T-cell (primary cell): ENCODE data around the gene SKAP2. TPM values are rescaled to one million over a fixed set of nuclear protein-coding genes. Genes with fewer than 3 reads are reported as not detected.

Source experiments
- ATAC-seq, 4 experiments: fragments of 200-7000 bp in 3 of 4; fragments of 150-1000 bp in 1 of 4; cut with Tn5 transposase; replicated peaks in 1 of 4; 1 replicate in 3 of 4; 2 replicates in 1 of 4; pipeline ENCODE4 v1.10.0; 2021; ENCODE audit warnings: moderate library complexity in 3 of 4, mild to moderate bottlenecking in 2 of 4, moderate number of reproducible peaks in 1 of 4
- CTCF ChIA-PET, 2 donors: fragments of 300-600 bp; sonication (Branson Sonifier 250); formaldehyde crosslinking; loops; one replicate each; lab custom pipeline; 2022; ENCODE audit warnings: antibody characterized with exemption in 2 of 2; lab: Charles Lee
- POLR2A ChIA-PET, 2 donors: fragments of 300-600 bp; sonication (Branson Sonifier 250); formaldehyde crosslinking; loops; one replicate each; lab custom pipeline; 2022; ENCODE audit warnings: antibody characterized with exemption in 2 of 2; lab: Charles Lee
- DNase-seq, 35 experiments: peaks; one replicate each; pipeline versions ENCODE4 v3.0.0 to v3.0.0-alpha.2; 2013 to 2023
- H3K27ac ChIP-seq: one replicate; pipeline ENCODE4 v1.5.1; 2013; ENCODE audit warnings: low read length
- H3K27me3 ChIP-seq, 2 experiments: replicated peaks in 1 of 2; 1 replicate in 1 of 2; 2 replicates in 1 of 2; pipeline versions ENCODE4 v1.6.1 to v1.7.0; 2013; ENCODE audit warnings: low read length in 1 of 2, mixed read lengths in 1 of 2; ENCODE audit not compliant: control insufficient read depth in 2 of 2, insufficient read depth in 2 of 2; ENCODE audit errors: extremely low read depth in 1 of 2
- H3K36me3 ChIP-seq, 2 donors: 1 replicate in 1 of 2; 2 replicates in 1 of 2; pipeline versions ENCODE4 v1.6.1 to v1.7.0; 2013; ENCODE audit warnings: low read length in 1 of 2; ENCODE audit not compliant: control insufficient read depth in 2 of 2, insufficient read depth in 1 of 2; ENCODE audit errors: extremely low read depth in 1 of 2
- H3K4me1 ChIP-seq, 2 experiments: 1 replicate in 1 of 2; 2 replicates in 1 of 2; pipeline versions ENCODE4 v1.6.1 to v1.7.0; 2013; ENCODE audit warnings: low read length in 2 of 2, mixed read lengths in 1 of 2; ENCODE audit not compliant: insufficient read depth in 2 of 2, control insufficient read depth in 1 of 2; ENCODE audit errors: extremely low read depth in 1 of 2
- H3K4me3 ChIP-seq, 2 donors: 1 replicate in 1 of 2; 2 replicates in 1 of 2; pipeline versions ENCODE4 v1.5.1 to v1.7.0; 2013; ENCODE audit warnings: mild to moderate bottlenecking in 2 of 2, low read length in 1 of 2, moderate library complexity in 1 of 2; ENCODE audit not compliant: control insufficient read depth in 1 of 2; ENCODE audit errors: extremely low read depth in 1 of 2
- H3K9me3 ChIP-seq: 2 replicates; pipeline ENCODE4 v1.7.0; 2013
- H3K27ac Mint-ChIP-seq, 2 donors: one replicate each; pipeline ENCODE4 v1.8.0; 2020 to 2021; ENCODE audit warnings: mild to moderate bottlenecking in 2 of 2, mixed read lengths in 2 of 2
- H3K27me3 Mint-ChIP-seq, 2 donors: one replicate each; pipeline ENCODE4 v1.8.0; 2021 to 2022; ENCODE audit warnings: mixed read lengths in 2 of 2
- H3K36me3 Mint-ChIP-seq: one replicate; pipeline ENCODE4 v1.8.0; 2021; ENCODE audit warnings: mixed read lengths
- H3K4me1 Mint-ChIP-seq, 3 donors: one replicate each; pipeline ENCODE4 v1.8.0; 2020 to 2022; ENCODE audit warnings: mixed read lengths in 3 of 3, mild to moderate bottlenecking in 1 of 3
- H3K4me3 Mint-ChIP-seq, 3 donors: one replicate each; pipeline ENCODE4 v1.8.0; 2020 to 2022; ENCODE audit warnings: mild to moderate bottlenecking in 3 of 3, mixed read lengths in 3 of 3, moderate library complexity in 3 of 3
- H3K9me3 Mint-ChIP-seq, 3 donors: one replicate each; pipeline ENCODE4 v1.8.0; 2020 to 2022; ENCODE audit warnings: mixed read lengths in 3 of 3
- WGBS: methylation state at CpG from one replicate; pipeline ENCODE4 v1.1.5; 2013; ENCODE audit warnings: missing lambda C conversion rate; ENCODE audit not compliant: insufficient coverage; 5-methylcytosine and 5-hydroxymethylcytosine counted together
- total RNA-seq, 35 experiments: library from RNA in 6 of 35; stranded (reverse) in 6 of 35; fragments of 120-200 nt in 1 of 35; gene quantifications; one replicate each; pipeline versions ENCODE4 v1.2.1 to v1.2.4 and lab custom pipeline; 2013 to 2026

The SKAP2 gene
- total RNA-seq, 5 donors from 2014 or later (not counting 1 experiment from before 2014, with no cell fraction given): 4.8 to 8.9 (median 7.7) TPM

- WGBS: no CpG with 5 or more reads among the region's 1 CpG
- no peak for DNase-seq
- H3K4me3 Mint-ChIP-seq: no peak overlapping the region
Measured at GRCh38 chr7:26680587-26680986, 183.8 kb downstream of the SKAP2 start.

GRCh38 chr7:26675143-26675887 is 189.1 kb downstream of the SKAP2 start:
- H3K9me3 Mint-ChIP-seq: no peaks in the 10 kb centered on the region
- Histone ChIP-seq H3K27me3 (no peaks in the 10 kb centered on the region), H3K36me3 (no peaks in the 10 kb centered on the region), H3K27ac (no peak overlapping the region), H3K9me3 (no peaks in the 10 kb centered on the region), H3K4me1 (no peaks in the 10 kb centered on the region), H3K4me3 (no peak overlapping the region)
- H3K4me3 Mint-ChIP-seq: no peak overlapping the region
- peaks cover 19 to 22% of the 10 kb centered on the region in 2 donors for H3K27me3 Mint-ChIP-seq
- ChIA-PET CTCF (interaction anchor here (0.6 to 0.8 kb wide), 3 partner anchors 8 to 19 kb away, joined by 3 read pairs; no protein-coding TSS in a partner anchor), POLR2A (interaction anchor here in 1 of 2 donors (0.6 kb wide), 1 partner anchor 1415 kb away, joined by 3 read pairs; no protein-coding TSS in a partner anchor)
- no peak for DNase-seq
- peaks cover 0 to 3% (median 2%) of the 10 kb centered on the region in 3 donors for H3K4me1 Mint-ChIP-seq
- no peak overlapping the region for H3K27ac Mint-ChIP-seq
- no peak for ATAC-seq
- H3K36me3 Mint-ChIP-seq: no peaks in the 10 kb centered on the region
- WGBS: 100% methylated on average over 1 of the region's 4 CpGs

More at GRCh38 chr7:26680587-26680986, 183.8 kb downstream of the SKAP2 start:
- ChIA-PET POLR2A (interaction anchor here in 1 of 2 donors (0.7 kb wide), 1 partner anchor 488 kb away, joined by 4 read pairs; no protein-coding TSS in a partner anchor), CTCF (interaction anchor here (0.6 to 6.3 kb wide), 11 partner anchors 10 to 799 kb away, joined by 3 to 59 read pairs (median 7); no protein-coding TSS in a partner anchor)
- no peaks in the 10 kb centered on the region for H3K4me1 ChIP-seq
- H3K27ac Mint-ChIP-seq: no peak overlapping the region
- H3K4me1 Mint-ChIP-seq: no peaks in the 10 kb centered on the region
- H3K27me3 Mint-ChIP-seq: peaks cover 20 to 28% of the 10 kb centered on the region in 2 donors
- H3K36me3 Mint-ChIP-seq: no peaks in the 10 kb centered on the region
- no peak for ATAC-seq
- H3K9me3 Mint-ChIP-seq: no peaks in the 10 kb centered on the region
- H3K27me3 ChIP-seq: peaks cover 0 to 4% of the 10 kb centered on the region in 2 experiments
- H3K36me3 ChIP-seq: no peaks in the 10 kb centered on the region
- no peaks in the 10 kb centered on the region for H3K9me3 ChIP-seq
- no peak overlapping the region for H3K27ac ChIP-seq
- H3K4me3 ChIP-seq: no peak overlapping the region

- H3K27me3 ChIP-seq: no peaks in the 10 kb centered on the region
- no peak overlapping the region for H3K4me3 Mint-ChIP-seq
- H3K27ac ChIP-seq: no peak overlapping the region
- no peaks in the 10 kb centered on the region for H3K9me3 Mint-ChIP-seq
- H3K4me1 Mint-ChIP-seq: peaks cover 0 to 3% (median 2%) of the 10 kb centered on the region in 3 donors
- WGBS: no CpG with 5 or more reads among the region's 4 CpGs
- H3K4me1 ChIP-seq: no peaks in the 10 kb centered on the region
- H3K36me3 ChIP-seq: no peaks in the 10 kb centered on the region
- ATAC-seq (no peak), DNase-seq (no peak)
- no peak overlapping the region for H3K27ac Mint-ChIP-seq
- POLR2A ChIA-PET: no interaction called here
- no peaks in the 10 kb centered on the region for H3K9me3 ChIP-seq
- peaks cover 15 to 16% of the 10 kb centered on the region in 2 donors for H3K27me3 Mint-ChIP-seq
- H3K36me3 Mint-ChIP-seq: no peaks in the 10 kb centered on the region
- CTCF ChIA-PET: interaction anchor here in 1 of 2 donors (1.3 kb wide), 1 partner anchor 8 kb away, joined by 3 read pairs; no protein-coding TSS in a partner anchor
- H3K4me3 ChIP-seq: no peak overlapping the region
Measured at GRCh38 chr7:26673858-26674257, 190.5 kb downstream of the SKAP2 start.

- Histone ChIP-seq H3K9me3 (no peaks in the 10 kb centered on the region), H3K4me1 (no peaks in the 10 kb centered on the region), H3K27me3 (no peaks in the 10 kb centered on the region), H3K27ac (no peak overlapping the region), H3K4me3 (no peak overlapping the region), H3K36me3 (no peaks in the 10 kb centered on the region)
- peaks cover 11 to 14% of the 10 kb centered on the region in 2 donors for H3K27me3 Mint-ChIP-seq
- WGBS: no CpG with 5 or more reads among the region's 2 CpGs
- H3K4me3 Mint-ChIP-seq: no peak overlapping the region
- ATAC-seq (no peak), DNase-seq (no peak)
- H3K27ac Mint-ChIP-seq: no peak overlapping the region
- H3K9me3 Mint-ChIP-seq: no peaks in the 10 kb centered on the region
- H3K36me3 Mint-ChIP-seq: no peaks in the 10 kb centered on the region
- ChIA-PET POLR2A (interaction anchor here in 1 of 2 donors (0.5 to 0.7 kb wide), 2 partner anchors 481 to 482 kb away, joined by 3 read pairs; no protein-coding TSS in a partner anchor), CTCF (interaction anchor here (0.9 to 1.3 kb wide), 2 partner anchors 8 to 490 kb away, joined by 3 read pairs; no protein-coding TSS in a partner anchor)
- peaks cover 0 to 3% (median 2%) of the 10 kb centered on the region in 3 donors for H3K4me1 Mint-ChIP-seq
Measured at GRCh38 chr7:26673271-26673670, 191.1 kb downstream of the SKAP2 start.

GRCh38 chr7:26670841-26671240 is 193.5 kb downstream of the SKAP2 start:
- Mint-ChIP-seq H3K27ac (no peak overlapping the region), H3K4me3 (no peak overlapping the region), H3K36me3 (no peaks in the 10 kb centered on the region), H3K27me3 (peaks cover 9 to 11% of the 10 kb centered on the region in 2 donors), H3K4me1 (peaks cover 10 to 11% (median 10%) of the 10 kb centered on the region in 3 donors), H3K9me3 (no peaks in the 10 kb centered on the region)
- ChIA-PET POLR2A (no interaction called here), CTCF (interaction anchor here (0.8 to 1.6 kb wide), 6 partner anchors 9 to 301 kb away, joined by 3 to 10 read pairs (median 5); no protein-coding TSS in a partner anchor)
- no CpG with 5 or more reads among the region's 2 CpGs for WGBS
- Histone ChIP-seq H3K36me3 (no peaks in the 10 kb centered on the region), H3K9me3 (no peaks in the 10 kb centered on the region), H3K4me1 (no peaks in the 10 kb centered on the region), H3K27me3 (no peaks in the 10 kb centered on the region), H3K4me3 (no peak overlapping the region), H3K27ac (no peak overlapping the region)
- ATAC-seq (no peak), DNase-seq (no peak)

- WGBS: no CpG with 5 or more reads among the region's 2 CpGs
- Histone ChIP-seq H3K4me3 (no peak overlapping the region), H3K4me1 (no peaks in the 10 kb centered on the region), H3K27ac (no peak overlapping the region), H3K36me3 (no peaks in the 10 kb centered on the region), H3K9me3 (no peaks in the 10 kb centered on the region), H3K27me3 (no peaks in the 10 kb centered on the region)
- no peak for DNase-seq
- ATAC-seq: no peak
- ChIA-PET CTCF (interaction anchor here (0.5 to 1.6 kb wide), 12 partner anchors 9 to 1435 kb away, joined by 3 to 10 read pairs (median 4); no protein-coding TSS in a partner anchor), POLR2A (no interaction called here)
- H3K4me3 Mint-ChIP-seq: no peak overlapping the region
- H3K4me1 Mint-ChIP-seq: peaks cover 13 to 14% (median 14%) of the 10 kb centered on the region in 3 donors
- no peaks in the 10 kb centered on the region for H3K9me3 Mint-ChIP-seq
- H3K27ac Mint-ChIP-seq: no peak overlapping the region
- H3K36me3 Mint-ChIP-seq: no peaks in the 10 kb centered on the region
- H3K27me3 Mint-ChIP-seq: peaks cover 7 to 11% of the 10 kb centered on the region in 2 donors
Measured at GRCh38 chr7:26670290-26670689, 194.1 kb downstream of the SKAP2 start.
